ENCODE measurements around the gene ARHGEF33. TPM values are rescaled to one million over a fixed set of nuclear protein-coding genes. Genes with fewer than 3 reads are reported as not detected.
A peak's percentile ranks its signal among the peaks of the same experiment; 100 is the strongest.

Gene ARHGEF33
- total and polyA plus RNA-seq, 2 of the 13 experiments (the other 11 are each of a cell fraction or from before 2014, with no cell fraction given): 0.04 TPM; not detected in 1

DNA sequence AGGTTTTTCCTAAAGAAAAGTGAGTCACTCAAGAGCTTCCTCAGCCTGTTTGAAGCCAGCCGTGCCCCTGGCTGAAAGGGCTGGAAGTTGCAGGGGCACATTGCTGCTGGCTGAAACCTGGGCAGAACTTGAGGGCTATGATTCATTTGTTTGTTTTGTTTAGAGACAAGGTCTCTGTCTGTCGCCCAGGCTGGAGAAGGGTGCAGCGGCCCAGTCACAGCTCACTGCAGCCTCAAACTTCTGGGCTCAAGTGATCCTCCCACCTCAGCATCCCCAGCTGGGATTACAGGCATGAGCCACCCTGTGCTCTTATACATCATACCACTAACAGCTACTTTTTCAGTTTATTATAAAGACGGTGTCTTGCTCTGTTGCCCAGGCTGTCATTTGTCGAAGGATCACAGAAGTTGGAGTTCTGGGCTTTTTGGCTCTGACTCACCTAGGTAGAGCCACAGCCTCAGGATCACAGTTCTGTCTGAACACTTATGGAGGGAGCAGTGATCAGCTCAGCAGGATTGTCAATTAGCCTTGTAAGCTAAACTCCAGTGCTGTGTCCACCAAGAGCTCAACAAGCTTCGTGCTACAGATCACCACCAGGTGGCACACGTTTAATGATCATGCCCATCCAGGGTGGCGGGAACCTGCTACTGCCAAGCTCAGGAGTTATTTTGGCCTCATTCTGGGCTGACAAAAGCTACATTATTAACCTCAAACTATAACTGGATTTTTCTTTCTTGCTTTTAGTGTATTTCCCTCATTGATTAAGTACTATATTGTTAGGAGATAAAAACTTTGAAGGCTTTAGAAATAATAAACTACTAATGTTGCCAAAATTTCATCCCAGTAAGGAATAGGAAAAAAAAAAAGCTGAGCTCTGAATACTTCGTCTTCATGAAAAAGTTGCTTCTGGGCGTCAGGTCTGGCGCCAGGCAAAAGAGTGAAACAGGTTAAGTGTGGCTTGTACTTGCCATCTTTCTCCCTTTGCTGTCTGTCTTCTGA, 57.9 kb downstream of the ARHGEF33 start (continued):
- TF ChIP-seq, protein P1, sequence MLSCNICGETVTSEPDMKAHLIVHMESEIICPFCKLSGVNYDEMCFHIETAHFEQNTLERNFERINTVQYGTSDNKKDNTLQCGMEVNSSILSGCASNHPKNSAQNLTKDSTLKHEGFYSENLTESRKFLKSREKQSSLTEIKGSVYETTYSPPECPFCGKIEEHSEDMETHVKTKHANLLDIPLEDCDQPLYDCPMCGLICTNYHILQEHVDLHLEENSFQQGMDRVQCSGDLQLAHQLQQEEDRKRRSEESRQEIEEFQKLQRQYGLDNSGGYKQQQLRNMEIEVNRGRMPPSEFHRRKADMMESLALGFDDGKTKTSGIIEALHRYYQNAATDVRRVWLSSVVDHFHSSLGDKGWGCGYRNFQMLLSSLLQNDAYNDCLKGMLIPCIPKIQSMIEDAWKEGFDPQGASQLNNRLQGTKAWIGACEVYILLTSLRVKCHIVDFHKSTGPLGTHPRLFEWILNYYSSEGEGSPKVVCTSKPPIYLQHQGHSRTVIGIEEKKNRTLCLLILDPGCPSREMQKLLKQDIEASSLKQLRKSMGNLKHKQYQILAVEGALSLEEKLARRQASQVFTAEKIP (CRISPR knock-in tag; IDR thresholded peaks at IDR 0.05; ENCODE audit: borderline replicate concordance): no peak
- TF ChIP-seq FOXO1 (CRISPR knock-in tag; IDR thresholded peaks at IDR 0.05): peak; percentile 38; the same call in 1 of the 2 replicates
- TF ChIP-seq, protein P2, sequence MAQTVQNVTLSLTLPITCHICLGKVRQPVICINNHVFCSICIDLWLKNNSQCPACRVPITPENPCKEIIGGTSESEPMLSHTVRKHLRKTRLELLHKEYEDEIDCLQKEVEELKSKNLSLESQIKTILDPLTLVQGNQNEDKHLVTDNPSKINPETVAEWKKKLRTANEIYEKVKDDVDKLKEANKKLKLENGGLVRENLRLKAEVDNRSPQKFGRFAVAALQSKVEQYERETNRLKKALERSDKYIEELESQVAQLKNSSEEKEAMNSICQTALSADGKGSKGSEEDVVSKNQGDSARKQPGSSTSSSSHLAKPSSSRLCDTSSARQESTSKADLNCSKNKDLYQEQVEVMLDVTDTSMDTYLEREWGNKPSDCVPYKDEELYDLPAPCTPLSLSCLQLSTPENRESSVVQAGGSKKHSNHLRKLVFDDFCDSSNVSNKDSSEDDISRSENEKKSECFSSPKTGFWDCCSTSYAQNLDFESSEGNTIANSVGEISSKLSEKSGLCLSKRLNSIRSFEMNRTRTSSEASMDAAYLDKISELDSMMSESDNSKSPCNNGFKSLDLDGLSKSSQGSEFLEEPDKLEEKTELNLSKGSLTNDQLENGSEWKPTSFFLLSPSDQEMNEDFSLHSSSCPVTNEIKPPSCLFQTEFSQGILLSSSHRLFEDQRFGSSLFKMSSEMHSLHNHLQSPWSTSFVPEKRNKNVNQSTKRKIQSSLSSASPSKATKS (CRISPR knock-in tag; IDR thresholded peaks at IDR 0.05): no peak
- 0 out of 2 replicates have a peak, but pooled peaks have one; percentile 54 for TF ChIP-seq ZNF263 (CRISPR knock-in tag; IDR thresholded peaks at IDR 0.05)
- TF ChIP-seq MZF1 (CRISPR knock-in tag; IDR thresholded peaks at IDR 0.05; ENCODE audit: borderline replicate concordance): no peak
- no peak for TF ChIP-seq THYN1 (CRISPR knock-in tag; IDR thresholded peaks at IDR 0.05; ENCODE audit: borderline replicate concordance, low read depth)
- TF ChIP-seq ZNF292 (CRISPR knock-in tag; IDR thresholded peaks at IDR 0.05; ENCODE audit: borderline replicate concordance, low read depth): peak; percentile 83
- TF ChIP-seq, protein P3, sequence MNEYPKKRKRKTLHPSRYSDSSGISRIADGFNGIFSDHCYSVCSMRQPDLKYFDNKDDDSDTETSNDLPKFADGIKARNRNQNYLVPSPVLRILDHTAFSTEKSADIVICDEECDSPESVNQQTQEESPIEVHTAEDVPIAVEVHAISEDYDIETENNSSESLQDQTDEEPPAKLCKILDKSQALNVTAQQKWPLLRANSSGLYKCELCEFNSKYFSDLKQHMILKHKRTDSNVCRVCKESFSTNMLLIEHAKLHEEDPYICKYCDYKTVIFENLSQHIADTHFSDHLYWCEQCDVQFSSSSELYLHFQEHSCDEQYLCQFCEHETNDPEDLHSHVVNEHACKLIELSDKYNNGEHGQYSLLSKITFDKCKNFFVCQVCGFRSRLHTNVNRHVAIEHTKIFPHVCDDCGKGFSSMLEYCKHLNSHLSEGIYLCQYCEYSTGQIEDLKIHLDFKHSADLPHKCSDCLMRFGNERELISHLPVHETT (CRISPR knock-in tag; conservative IDR thresholded peaks at IDR 0.05): no peak
- TF ChIP-seq, protein P4, sequence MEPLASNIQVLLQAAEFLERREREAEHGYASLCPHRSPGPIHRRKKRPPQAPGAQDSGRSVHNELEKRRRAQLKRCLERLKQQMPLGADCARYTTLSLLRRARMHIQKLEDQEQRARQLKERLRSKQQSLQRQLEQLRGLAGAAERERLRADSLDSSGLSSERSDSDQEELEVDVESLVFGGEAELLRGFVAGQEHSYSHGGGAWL (CRISPR knock-in tag; IDR thresholded peaks at IDR 0.05): no peak
- no peak for TF ChIP-seq ZNF460 (CRISPR knock-in tag; IDR thresholded peaks at IDR 0.05; ENCODE audit: borderline replicate concordance)
- TF ChIP-seq CTCF (CRISPR knock-in tag; IDR thresholded peaks at IDR 0.05): peak; percentile 97
- no peak for TF ChIP-seq ZNF83 (CRISPR knock-in tag; IDR thresholded peaks at IDR 0.05; ENCODE audit: borderline replicate concordance)
- no peak for TF ChIP-seq PLRG1 (conservative IDR thresholded peaks at IDR 0.05)
- no peak for TF ChIP-seq RCOR2 (CRISPR knock-in tag; IDR thresholded peaks at IDR 0.05)
